Measurements from ENCODE around the gene GPANK1.

- TF ChIP-seq CTCF (IDR thresholded peaks at IDR 0.05 in 4 of 5, conservative IDR thresholded peaks at IDR 0.05 in 1 of 5) (no peak), POLR2A (IDR thresholded peaks at IDR 0.05) (no peak)
These were observed 24.2 kb downstream of the GPANK1 start for GRCh38 chr6:31640612-31641011.
